ENCODE measurements around the gene CHEK2. TPM values are rescaled to one million over a fixed set of nuclear protein-coding genes. Genes with fewer than 3 reads are reported as not detected.

CHEK2 gene
- total RNA-seq, 1 experiment from 2014 or later, result 61.1 TPM

GRCh38 chr22:28703436-28703835, 38.2 kb downstream of the CHEK2 start:
- no peak overlapping the region for H4K91ac ChIP-seq (ENCODE audit: insufficient read length, low read depth, low read length)
- H2AFZ ChIP-seq (ENCODE audit: low read length), result no peak overlapping the region
- no peaks in the 10 kb centered on the region for H3K23me2 ChIP-seq (ENCODE audit: insufficient read length, low read depth, low read length, poor library complexity, severe bottlenecking)
- H3K9ac ChIP-seq (ENCODE audit: extremely low read depth, insufficient read length, low read length), result no peak overlapping the region
- no peaks in the 10 kb centered on the region for H4K20me1 ChIP-seq (ENCODE audit: control insufficient read depth, insufficient read depth, insufficient read length)
- H3K27me3 ChIP-seq (ENCODE audit: insufficient read depth, low read length), result no peaks in the 10 kb centered on the region
- no peak overlapping the region for H3K27ac ChIP-seq (ENCODE audit: insufficient read length, low read depth, low read length)
- TF ChIP-seq, protein P1, sequence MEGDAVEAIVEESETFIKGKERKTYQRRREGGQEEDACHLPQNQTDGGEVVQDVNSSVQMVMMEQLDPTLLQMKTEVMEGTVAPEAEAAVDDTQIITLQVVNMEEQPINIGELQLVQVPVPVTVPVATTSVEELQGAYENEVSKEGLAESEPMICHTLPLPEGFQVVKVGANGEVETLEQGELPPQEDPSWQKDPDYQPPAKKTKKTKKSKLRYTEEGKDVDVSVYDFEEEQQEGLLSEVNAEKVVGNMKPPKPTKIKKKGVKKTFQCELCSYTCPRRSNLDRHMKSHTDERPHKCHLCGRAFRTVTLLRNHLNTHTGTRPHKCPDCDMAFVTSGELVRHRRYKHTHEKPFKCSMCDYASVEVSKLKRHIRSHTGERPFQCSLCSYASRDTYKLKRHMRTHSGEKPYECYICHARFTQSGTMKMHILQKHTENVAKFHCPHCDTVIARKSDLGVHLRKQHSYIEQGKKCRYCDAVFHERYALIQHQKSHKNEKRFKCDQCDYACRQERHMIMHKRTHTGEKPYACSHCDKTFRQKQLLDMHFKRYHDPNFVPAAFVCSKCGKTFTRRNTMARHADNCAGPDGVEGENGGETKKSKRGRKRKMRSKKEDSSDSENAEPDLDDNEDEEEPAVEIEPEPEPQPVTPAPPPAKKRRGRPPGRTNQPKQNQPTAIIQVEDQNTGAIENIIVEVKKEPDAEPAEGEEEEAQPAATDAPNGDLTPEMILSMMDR (conservative IDR thresholded peaks at IDR 0.05), result no peak
- no peaks in the 10 kb centered on the region for H3K79me1 ChIP-seq (ENCODE audit: insufficient read depth, low read depth, low read length, poor library complexity, severe bottlenecking)
- H4K5ac ChIP-seq (ENCODE audit: insufficient read length, low read depth, low read length), result no peak overlapping the region
- no peak overlapping the region for H3K4ac ChIP-seq (ENCODE audit: low read depth, low read length)
- H2BK20ac ChIP-seq (ENCODE audit: low read depth, low read length, poor library complexity, severe bottlenecking), result no peak overlapping the region
- no peak overlapping the region for H2AK5ac ChIP-seq (ENCODE audit: insufficient read length, low read length)
- H3K4me1 ChIP-seq (ENCODE audit: insufficient read depth, low read length), result no peaks in the 10 kb centered on the region
- no peaks in the 10 kb centered on the region for H3K4me1 Mint-ChIP-seq
- H3K27me3 Mint-ChIP-seq (ENCODE audit: low read depth), result no peaks in the 10 kb centered on the region
- no peaks in the 10 kb centered on the region for H3K79me2 ChIP-seq (ENCODE audit: insufficient read depth, low read length)
- no peak for DNase-seq
- H3K36me3 Mint-ChIP-seq (ENCODE audit: insufficient read depth in 1 of 3, low read depth in 3 of 3), result peaks cover 38 to 56% (median 46%) of the 10 kb centered on the region in 3 experiments
- H2BK15ac ChIP-seq (ENCODE audit: low read depth, low read length), result no peak overlapping the region
- no peak overlapping the region for H2BK12ac ChIP-seq (ENCODE audit: insufficient read length, low read depth, low read length)
- H3T11ph ChIP-seq (ENCODE audit: low read length), result no peak overlapping the region
- H2BK120ac ChIP-seq (ENCODE audit: low read depth, low read length, poor library complexity, severe bottlenecking), result no peak overlapping the region
- H4K8ac ChIP-seq (replicated peaks; ENCODE audit: insufficient read length, low read depth, low read length), result no peak overlapping the region
- H3K9me3 Mint-ChIP-seq, result no peaks in the 10 kb centered on the region
- no peak overlapping the region for H3K14ac ChIP-seq (ENCODE audit: insufficient read depth, low read length)
- no peak overlapping the region for H3K18ac ChIP-seq (ENCODE audit: insufficient read length, low read depth, low read length)
- no peak overlapping the region for H3K4me3 Mint-ChIP-seq
- H3K9me3 ChIP-seq (ENCODE audit: control insufficient read depth, low read depth, low read length), result no peaks in the 10 kb centered on the region
- H3K56ac ChIP-seq (ENCODE audit: insufficient read length, low read depth, low read length), result no peak overlapping the region
- H3K4me2 ChIP-seq (ENCODE audit: insufficient read depth, insufficient read length, low read length), result no peak overlapping the region
- no peak overlapping the region for H3K23ac ChIP-seq (ENCODE audit: insufficient read length, low read depth, low read length)
- no peak overlapping the region for H3K27ac Mint-ChIP-seq
- no peak overlapping the region for H2BK5ac ChIP-seq (ENCODE audit: insufficient read length, low read length)

Measured in H9 (cell line).